GM12878 (cell line): Measurements from ENCODE around the gene ZNF644. TPM values are rescaled to one million over a fixed set of nuclear protein-coding genes. Genes with fewer than 3 reads are reported as not detected.

Source experiments
- ATAC-seq: fragments of 200-7000 bp; cut with Tn5 transposase; 3 replicates; pipeline ENCODE4 v1.9.1; 2020; ENCODE audit warnings: mild to moderate bottlenecking, moderate library complexity
- BruUV-seq: library from RNA; stranded (reverse); fragments of 400-500 nt; replicated peaks from 2 replicates; lab custom pipeline; 2021; lab: Mats Ljungman, UMichigan
- CTCF ChIA-PET: fragments of 300-600 bp; sonication (Branson Sonifier 250); formaldehyde crosslinking; extraction: SDS; loops from one replicate; lab custom pipeline; 2021; ENCODE audit warnings: inconsistent platforms; lab: Yijun Ruan, JAX
- POLR2A ChIA-PET: fragments of 350-600 bp; formaldehyde crosslinking; extraction: SDS; loops from one replicate; lab custom pipeline; 2021; ENCODE audit warnings: inconsistent platforms; lab: Charles Lee
- RAD21 ChIA-PET: fragments of 300-600 bp; sonication (Branson Sonifier 250); formaldehyde crosslinking; loops from one replicate; lab custom pipeline; 2023; ENCODE audit warnings: antibody characterized with exemption; ENCODE audit not compliant: unreplicated experiment; lab: Charles Lee
- SMC1A ChIA-PET: fragments of 300-600 bp; sonication (Branson Sonifier 250); formaldehyde crosslinking; loops from one replicate; lab custom pipeline; 2023; ENCODE audit not compliant: unreplicated experiment, uncharacterized antibody; lab: Charles Lee
- DNase-seq: peaks from one replicate; pipeline ENCODE4 v3.0.0-alpha.2; 2011; ENCODE audit warnings: low read depth, low spot score
- FAIRE-seq: peaks from 3 replicates; lab custom pipeline; 2011; peaks lifted over from hg19 to GRCh38; lab: Jason Lieb, UNC
- H2AFZ ChIP-seq: 2 replicates; pipeline ENCODE4 v1.6.0; 2011; ENCODE audit warnings: low read depth, low read length, control low read depth; ENCODE audit not compliant: control insufficient read depth
- H3K27ac ChIP-seq: 2 replicates; pipeline ENCODE4 v1.5.1; 2011; ENCODE audit warnings: control low read depth; ENCODE audit not compliant: control insufficient read depth, insufficient read depth
- H3K27me3 ChIP-seq, 2 experiments: replicated peaks in 1 of 2; 2 replicates each; pipeline versions ENCODE4 v1.6.0 to v1.6.1; 2011; ENCODE audit warnings: low read length in 1 of 2; ENCODE audit not compliant: control insufficient read depth in 2 of 2, insufficient read depth in 2 of 2
- H3K36me3 ChIP-seq, 2 experiments: 2 replicates each; pipeline ENCODE4 v1.5.1; 2011; ENCODE audit warnings: low read length in 1 of 2; ENCODE audit not compliant: control insufficient read depth in 2 of 2, insufficient read depth in 2 of 2
- H3K4me1 ChIP-seq: 2 replicates; pipeline ENCODE4 v1.6.1; 2011; ENCODE audit warnings: mild to moderate bottlenecking, low read length, moderate library complexity, mixed read lengths; ENCODE audit not compliant: control insufficient read depth, insufficient read depth
- H3K4me2 ChIP-seq: 2 replicates; pipeline ENCODE4 v1.6.0; 2011; ENCODE audit warnings: control low read depth; ENCODE audit not compliant: control insufficient read depth, insufficient read depth
- H3K4me3 ChIP-seq: fragments of 200-600 bp; sonication (generic); 2 replicates; pipeline ENCODE4 v1.5.1; 2016
- H3K79me2 ChIP-seq: 2 replicates; pipeline ENCODE4 v1.6.0; 2011; ENCODE audit warnings: low read length; ENCODE audit not compliant: control insufficient read depth, insufficient read depth
- H3K9ac ChIP-seq: 2 replicates; pipeline ENCODE4 v1.8.0; 2011; ENCODE audit warnings: low read length, control low read depth, mixed read lengths; ENCODE audit not compliant: control insufficient read depth, insufficient read depth
- H3K9me3 ChIP-seq: replicated peaks from 3 replicates; pipeline ENCODE4 v1.5.1; 2011; ENCODE audit warnings: mild to moderate bottlenecking, low read length; ENCODE audit not compliant: control insufficient read depth, insufficient read depth
- H4K20me1 ChIP-seq: 2 replicates; pipeline ENCODE4 v1.6.0; 2011; ENCODE audit not compliant: control insufficient read depth, insufficient read depth
- ATF2 ChIP-seq: IDR thresholded peaks from 2 replicates; pipeline ENCODE4 v1.6.1; 2012; ENCODE audit warnings: low read length, inconsistent platforms
- BHLHE40 ChIP-seq, 2 experiments: fragments of 450-650 bp in 1 of 2; IDR thresholded peaks; 2 replicates each; pipeline ENCODE4 v1.6.1; 2011 to 2017; ENCODE audit warnings: low read depth in 2 of 2, borderline replicate concordance in 1 of 2, improper control_type of control experiment in 1 of 2, low read length in 1 of 2, mild to moderate bottlenecking in 1 of 2
- DPF2 ChIP-seq: fragments of 450-650 bp; IDR thresholded peaks from 2 replicates; pipeline ENCODE4 v1.6.1; 2017; ENCODE audit warnings: mild to moderate bottlenecking
- KLF5 ChIP-seq: fragments of 450-650 bp; IDR thresholded peaks from 2 replicates; pipeline ENCODE4 v1.6.1; 2014; ENCODE audit warnings: mild to moderate bottlenecking; ENCODE audit not compliant: partially characterized antibody
- NFYB ChIP-seq: IDR thresholded peaks from 2 replicates; pipeline ENCODE4 v1.6.1; 2011; ENCODE audit warnings: low read depth, mild to moderate bottlenecking, low read length, improper control_type of control experiment, moderate library complexity; ENCODE audit not compliant: insufficient read depth
- SREBF2 ChIP-seq: IDR thresholded peaks from 2 replicates; pipeline ENCODE4 v1.6.1; 2012; ENCODE audit warnings: mild to moderate bottlenecking, low read length
- TAF1 ChIP-seq: IDR thresholded peaks from 2 replicates; pipeline ENCODE4 v1.6.1; 2011; ENCODE audit warnings: mild to moderate bottlenecking, low read depth, low read length, borderline replicate concordance
- ZBED1 ChIP-seq: IDR thresholded peaks from 2 replicates; pipeline ENCODE4 v1.6.1; 2016; ENCODE audit warnings: borderline replicate concordance
- ZNF207 ChIP-seq: fragments of 450-650 bp; IDR thresholded peaks from 2 replicates; pipeline ENCODE4 v1.6.1; 2014; ENCODE audit warnings: antibody characterized with exemption, mild to moderate bottlenecking, borderline replicate concordance
- ZZZ3 ChIP-seq: IDR thresholded peaks from 2 replicates; pipeline ENCODE4 v1.6.1; 2011; ENCODE audit warnings: low read depth; ENCODE audit not compliant: control insufficient read depth, insufficient read length
- WGBS: methylation state at CpG from one replicate; pipeline ENCODE4 v1.1.6; 2016; ENCODE audit warnings: low lambda C conversion rate; ENCODE audit not compliant: insufficient replicate concordance, insufficient coverage; ENCODE audit errors: missing lambda C conversion rate; 5-methylcytosine and 5-hydroxymethylcytosine counted together
- in situ Hi-C: fragments of 300-500 bp; cut with MboI; formaldehyde crosslinking; loops from 9 replicates; pipeline ENCODE4 v1.14.3; 2018; ENCODE audit warnings: mixed read lengths
- intact Hi-C: fragments of 100-400 bp; cut with micrococcal nuclease; formaldehyde crosslinking; loops from one replicate; pipeline ENCODE4 v1.14.2; 2022; ENCODE audit not compliant: unreplicated experiment
- polyA plus RNA-seq, 11 experiments: library from polyadenylated mRNA; depleted of rRNA in 4 of 11; unstranded in 6 of 11; stranded (reverse) in 5 of 11; fragments of >200 nt; fragmentation: Nextera tagmentation in 4 of 11; fragmentation: Illumina TruSeq in 1 of 11; extraction: Ambion mirVana in 4 of 11; extraction: Trizol in 1 of 11; gene quantifications; 1 replicate in 1 of 11; 2 replicates in 10 of 11; pipeline versions ENCODE4 v1.2.1 to v1.2.3, GENCODE V29; 2011 to 2016; ENCODE audit warnings: inconsistent platforms in 2 of 11, missing spikeins in 2 of 11, low read depth in 1 of 11
- total RNA-seq, 4 experiments: library from RNA; depleted of rRNA in 3 of 4; stranded (reverse); fragments of >200 nt in 3 of 4; fragmentation: Illumina TruSeq in 1 of 4; extraction: Trizol in 1 of 4; gene quantifications; 2 replicates each; pipeline versions ENCODE4 v1.2.1 to v1.2.3, GENCODE V29; 2013 to 2021
- TF ChIP-seq, protein P1 (sequence below): IDR thresholded peaks from 2 replicates; pipeline ENCODE4 v1.6.1; 2011; ENCODE audit warnings: borderline replicate concordance, low read depth, mild to moderate bottlenecking, moderate library complexity, low read length; ENCODE audit not compliant: insufficient read depth, poor library complexity, severe bottlenecking

Gene ZNF644
- total and polyA plus RNA-seq, 10 of the 15 experiments (the other 5 are each of a cell fraction or from before 2014, with no cell fraction given) = 17.7 to 55.3 (median 29.5) TPM

DNA sequence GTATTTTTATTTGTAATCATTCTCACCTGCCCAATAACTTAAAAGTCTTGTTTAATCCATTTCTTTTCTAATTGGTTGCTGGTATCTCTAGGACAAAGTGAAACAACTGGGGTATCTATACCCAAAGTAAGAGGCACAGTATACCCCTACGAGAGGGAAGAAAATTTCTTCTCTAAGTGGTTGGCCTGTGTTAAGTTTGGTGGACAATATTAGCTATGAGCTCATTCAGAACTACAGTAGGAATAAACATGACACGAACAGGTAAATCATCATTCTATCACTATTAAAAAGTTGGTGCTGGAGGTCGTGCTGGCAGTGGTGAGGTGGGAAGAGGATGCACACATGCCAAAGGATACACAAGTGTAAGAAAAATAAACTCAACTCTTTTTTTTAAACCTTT lies 99.6 kb downstream of the ZNF644 start:
- Histone ChIP-seq H3K36me3 (peaks cover 0 to 7% of the 10 kb centered on the region in 2 experiments; a peak in 1 of 4 replicates), H3K4me3 (no peak overlapping the region), H3K9me3 (no peaks in the 10 kb centered on the region; the same call in 1 of the 3 replicates), H3K27me3 (no peaks in the 10 kb centered on the region), H2AFZ (no peak overlapping the region), H3K79me2 (peaks cover 44% of the 10 kb centered on the region), H3K4me2 (no peak overlapping the region), H3K9ac (no peak overlapping the region), H3K27ac (no peak overlapping the region), H3K4me1 (peaks cover 8% of the 10 kb centered on the region; the same call in 1 of the 2 replicates), H4K20me1 (no peaks in the 10 kb centered on the region)
- SMC1A ChIA-PET = no interaction called here
- TF ChIP-seq ZBED1 (no peak), BHLHE40 (IDR thresholded peaks at IDR 0.05; ENCODE audit: borderline replicate concordance in 1 of 2, low read depth in 2 of 2, low read length in 1 of 2) (no peak), NFYB (no peak), ZZZ3 (no peak), TAF1 (no peak), ZNF207 (no peak), SREBF2 (no peak), KLF5 (no peak), DPF2 (no peak), ATF2 (no peak)
- TF ChIP-seq, protein P1, sequence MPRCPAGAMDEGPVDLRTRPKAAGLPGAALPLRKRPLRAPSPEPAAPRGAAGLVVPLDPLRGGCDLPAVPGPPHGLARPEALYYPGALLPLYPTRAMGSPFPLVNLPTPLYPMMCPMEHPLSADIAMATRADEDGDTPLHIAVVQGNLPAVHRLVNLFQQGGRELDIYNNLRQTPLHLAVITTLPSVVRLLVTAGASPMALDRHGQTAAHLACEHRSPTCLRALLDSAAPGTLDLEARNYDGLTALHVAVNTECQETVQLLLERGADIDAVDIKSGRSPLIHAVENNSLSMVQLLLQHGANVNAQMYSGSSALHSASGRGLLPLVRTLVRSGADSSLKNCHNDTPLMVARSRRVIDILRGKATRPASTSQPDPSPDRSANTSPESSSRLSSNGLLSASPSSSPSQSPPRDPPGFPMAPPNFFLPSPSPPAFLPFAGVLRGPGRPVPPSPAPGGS = no peak
- CTCF ChIA-PET = no interaction called here
- DNase-seq (no peak), FAIRE-seq (no peak), ATAC-seq (no peak)
- in situ Hi-C loops = no loop called here
- intact Hi-C loops = no loop called here
- BruUV-seq = no TSS peak
- RAD21 ChIA-PET = no interaction called here
- POLR2A ChIA-PET = no interaction called here
- 98% methylated on average over 3 of the region's 3 CpGs for WGBS
